Stimulated activated CD4-positive, alpha-beta T cell treated with anti-CD3 and anti-CD28 coated beads, Interleukin-12 subunit alpha, Interleukin-12 subunit beta, amount 100 ng/mL, for 24 hours (primary cell): ENCODE results near the gene PDE4B.
"Not testable (repeated sequence)": the region's sequence is repeated elsewhere in the genome, so short reads cannot be mapped to it uniquely, and the experiment has no call there.

Experiments
- DNase-seq, 2 experiments: peaks; one replicate each; pipeline ENCODE4 v3.0.0-alpha.2; 2020; ENCODE audit warnings: low read depth in 2 of 2

The PDE4B gene

GRCh38 chr1:66416295-66416694 lies 623.6 kb downstream of the PDE4B start:
- DNase-seq = no peak

- no peak for DNase-seq
Observed at GRCh38 chr1:66418021-66418420, 625.3 kb downstream of the PDE4B start.

- DNase-seq = not testable (repeated sequence)
Observed at GRCh38 chr1:66420171-66420570, 627.5 kb downstream of the PDE4B start.

GRCh38 chr1:66420906-66421305 lies 628.2 kb downstream of the PDE4B start:
- DNase-seq = not testable (repeated sequence)

- no peak for DNase-seq
Observed at GRCh38 chr1:66422804-66423203, 630.1 kb downstream of the PDE4B start.
